Activated naive CD4-positive, alpha-beta T cell treated with anti-CD3 and anti-CD28 coated beads for 36 hours (primary cell): ENCODE results near the gene GPR89A. TPM values are rescaled to one million over a fixed set of nuclear protein-coding genes. Genes with fewer than 3 reads are reported as not detected.

ENCODE experiments used
- CTCF ChIA-PET: fragments of 350-600 bp; sonication (Branson Sonifier 250); formaldehyde crosslinking; loops from one replicate; lab custom pipeline; 2021; ENCODE audit warnings: antibody characterized with exemption; lab: Charles Lee
- DNase-seq: peaks from one replicate; pipeline ENCODE4 v3.0.0-alpha.2; 2020
- H3K27ac Mint-ChIP-seq: one replicate; pipeline ENCODE4 v1.8.0; 2021; ENCODE audit warnings: mild to moderate bottlenecking, mixed read lengths
- H3K27me3 Mint-ChIP-seq: one replicate; pipeline ENCODE4 v1.8.0; 2021; ENCODE audit warnings: low read depth, mixed read lengths
- H3K36me3 Mint-ChIP-seq: one replicate; pipeline ENCODE4 v1.8.0; 2021; ENCODE audit warnings: low read depth, mixed read lengths
- H3K4me1 Mint-ChIP-seq: one replicate; pipeline ENCODE4 v1.8.0; 2021; ENCODE audit warnings: low read depth, mixed read lengths
- H3K4me3 Mint-ChIP-seq: one replicate; pipeline ENCODE4 v1.8.0; 2021; ENCODE audit warnings: mild to moderate bottlenecking, moderate library complexity, mixed read lengths
- H3K9me3 Mint-ChIP-seq: one replicate; pipeline ENCODE4 v1.8.0; 2021; ENCODE audit warnings: mixed read lengths
- intact Hi-C: fragments of 100-400 bp; cut with micrococcal nuclease; formaldehyde crosslinking; loops from one replicate; pipeline ENCODE4 v1.15.1; 2023
- total RNA-seq, 2 experiments: library from RNA; stranded (reverse); gene quantifications; one replicate each; pipeline ENCODE4 v1.2.3, GENCODE V29; 2021

The GPR89A gene
- total RNA-seq, 2 experiments from 2014 or later: 18.0 to 19.4 TPM

DNA sequence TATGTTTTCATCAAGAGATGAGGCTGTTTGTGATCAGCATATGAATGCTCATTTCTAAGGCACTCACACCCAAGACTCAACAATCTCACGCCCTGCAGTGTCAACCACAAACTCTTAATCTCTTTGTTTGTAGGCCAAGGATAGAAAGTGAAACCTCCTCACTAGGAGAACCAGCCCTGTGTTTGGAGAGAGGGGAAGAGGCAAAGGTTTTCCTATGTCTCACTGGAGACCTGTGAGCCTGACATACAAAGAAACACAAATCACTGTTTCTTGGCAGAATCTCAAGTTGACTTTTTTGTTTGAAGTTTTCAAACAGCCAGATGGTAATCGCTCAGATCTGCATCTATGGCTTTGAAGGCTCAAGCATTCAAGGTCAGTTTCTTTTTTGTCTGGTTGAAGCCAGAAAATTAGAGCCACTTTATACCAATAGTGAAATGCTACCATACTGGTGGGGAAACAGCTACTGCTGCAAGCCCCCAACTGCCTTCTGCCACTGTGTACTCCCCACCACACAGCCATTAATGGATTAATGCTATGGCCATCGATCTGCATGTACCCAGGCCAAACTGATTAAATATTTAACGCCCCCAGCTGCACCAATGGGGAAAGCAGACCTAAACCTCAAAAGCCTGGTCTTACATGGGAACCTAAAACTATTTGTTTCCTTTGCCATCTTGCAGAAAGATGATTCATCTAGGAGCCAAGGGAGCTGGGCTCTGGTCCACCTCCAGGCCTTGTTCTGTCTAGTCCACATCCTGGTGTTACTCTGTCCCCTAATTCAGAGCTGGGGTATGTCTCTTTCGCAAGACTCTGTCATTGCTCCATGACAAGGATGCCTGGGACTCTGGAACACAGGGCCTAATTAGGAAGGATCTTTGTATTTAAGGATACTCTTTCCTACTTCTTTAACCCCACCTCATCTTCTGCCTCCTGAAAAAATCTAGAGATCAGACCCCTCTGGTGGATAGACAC is 83.1 kb downstream of the GPR89A start:
- Mint-ChIP-seq H3K27me3 (no peaks in the 10 kb centered on the region), H3K4me3 (no peak overlapping the region), H3K27ac (no peak overlapping the region), H3K4me1 (peaks cover 22% of the 10 kb centered on the region), H3K36me3 (no peaks in the 10 kb centered on the region), H3K9me3 (no peaks in the 10 kb centered on the region)
- CTCF ChIA-PET: interaction anchor here (1.2 to 5.4 kb wide), 3 partner anchors 9 to 30 kb away, joined by 4 to 26 read pairs (median 5); partner anchors contain the start of gene CD160
- DNase-seq: peak; percentile 65
- intact Hi-C loops: no loop called here

DNA sequence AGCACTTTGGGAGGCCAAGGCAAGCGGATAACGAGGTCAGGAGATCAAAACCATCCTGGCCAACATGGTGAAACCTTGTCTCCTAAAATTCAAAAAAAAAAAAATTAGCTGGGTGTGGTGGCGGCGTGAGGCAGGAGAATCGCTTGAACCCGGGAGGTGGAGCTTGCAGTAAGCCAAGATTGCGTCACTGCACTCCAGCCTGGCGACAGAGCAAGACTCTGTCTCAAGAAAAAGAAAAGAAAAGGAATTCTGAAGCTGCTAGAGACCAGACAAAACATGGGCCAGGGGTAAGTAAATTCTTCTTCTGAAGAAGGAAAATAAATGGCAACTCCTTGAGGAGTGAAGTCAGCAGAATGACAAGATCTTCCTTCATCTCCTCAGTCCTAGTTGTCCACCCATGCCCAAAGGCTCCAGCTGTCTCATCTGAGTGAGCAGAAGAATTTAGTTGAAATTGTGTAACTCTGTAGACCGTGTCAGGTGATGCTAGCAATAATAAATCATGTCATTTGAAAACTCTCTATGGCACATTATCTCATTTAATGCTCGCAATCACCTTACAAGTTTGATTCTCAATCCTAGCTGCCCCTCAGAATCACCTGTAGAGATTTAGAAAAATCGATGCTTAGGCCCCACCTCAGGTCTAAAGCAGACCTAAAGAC is 85.1 kb downstream of the GPR89A start:
- DNase-seq: no peak
- H3K27me3 Mint-ChIP-seq: no peaks in the 10 kb centered on the region
- no peaks in the 10 kb centered on the region for H3K9me3 Mint-ChIP-seq
- H3K4me1 Mint-ChIP-seq: peaks cover 22% of the 10 kb centered on the region
- H3K4me3 Mint-ChIP-seq: no peak overlapping the region
- CTCF ChIA-PET: interaction anchor here (1.1 to 5.4 kb wide), 2 partner anchors 11 to 28 kb away, joined by 3 to 26 read pairs; no protein-coding TSS in a partner anchor
- H3K36me3 Mint-ChIP-seq: no peaks in the 10 kb centered on the region
- no peak overlapping the region for H3K27ac Mint-ChIP-seq
- intact Hi-C loops: no loop called here

DNA sequence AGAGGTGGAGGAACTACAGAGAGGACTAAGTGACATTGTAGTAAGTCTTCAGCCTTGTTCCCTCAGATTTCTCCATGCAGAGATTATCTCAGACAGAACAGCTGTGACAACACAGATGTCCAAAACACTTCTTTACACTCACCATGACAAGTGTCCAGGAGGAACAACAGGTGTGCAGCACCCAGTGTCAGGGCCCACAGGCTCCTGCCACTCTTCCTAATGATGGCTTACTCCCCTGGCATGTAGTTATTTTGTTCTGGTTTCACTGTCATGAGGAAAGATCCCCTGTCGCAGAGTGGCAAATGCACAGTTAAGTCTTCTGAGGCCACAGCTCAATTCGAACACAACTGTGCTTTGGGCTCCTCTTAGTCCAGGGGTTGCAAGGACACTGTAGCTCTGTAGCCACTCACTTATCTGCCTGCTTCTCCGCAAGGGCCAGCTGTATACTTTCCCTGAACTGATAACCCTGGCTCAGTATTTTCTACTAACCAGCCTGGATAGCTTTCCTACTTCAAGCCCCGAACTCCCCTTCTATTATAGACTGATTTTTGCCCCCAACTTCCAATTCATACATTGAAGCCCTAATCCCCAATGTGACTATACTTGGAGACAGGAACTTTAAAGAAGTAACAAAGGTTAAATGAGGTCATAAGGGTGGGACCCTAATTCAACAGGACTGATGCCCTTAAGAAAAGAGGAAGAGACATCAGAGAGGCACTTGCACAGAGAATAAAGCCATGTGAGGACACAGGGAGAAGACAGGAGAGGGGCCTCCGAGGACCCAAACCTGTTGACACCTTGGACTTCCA is 88.2 kb downstream of the GPR89A start:
- Mint-ChIP-seq H3K4me1 (peaks cover under 1% of the 10 kb centered on the region), H3K27me3 (no peaks in the 10 kb centered on the region), H3K27ac (no peak overlapping the region), H3K4me3 (no peak overlapping the region), H3K36me3 (no peaks in the 10 kb centered on the region), H3K9me3 (no peaks in the 10 kb centered on the region)
- intact Hi-C loops: no loop called here
- CTCF ChIA-PET: no interaction called here
- no peak for DNase-seq

DNA sequence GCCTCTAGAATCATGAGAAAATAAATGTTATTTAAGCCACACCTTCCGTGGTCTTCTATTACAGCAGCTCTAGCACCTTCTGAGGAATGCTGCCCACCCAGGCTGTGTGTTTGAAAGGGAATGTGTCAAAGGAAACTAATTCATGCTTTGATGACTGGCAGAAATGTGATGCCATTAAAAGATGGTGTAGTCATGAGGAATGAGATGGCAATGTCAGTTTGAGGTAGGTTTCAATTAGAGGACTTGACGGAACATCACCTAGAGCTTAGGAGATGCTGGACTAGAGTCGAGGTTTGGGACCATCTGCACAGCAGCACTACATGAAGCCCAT is 88.8 kb downstream of the GPR89A start:
- Mint-ChIP-seq H3K27me3 (no peaks in the 10 kb centered on the region), H3K9me3 (no peaks in the 10 kb centered on the region), H3K4me3 (no peak overlapping the region), H3K4me1 (no peaks in the 10 kb centered on the region), H3K27ac (no peak overlapping the region), H3K36me3 (no peaks in the 10 kb centered on the region)
- intact Hi-C loops: no loop called here
- DNase-seq: no peak
- CTCF ChIA-PET: no interaction called here

DNA sequence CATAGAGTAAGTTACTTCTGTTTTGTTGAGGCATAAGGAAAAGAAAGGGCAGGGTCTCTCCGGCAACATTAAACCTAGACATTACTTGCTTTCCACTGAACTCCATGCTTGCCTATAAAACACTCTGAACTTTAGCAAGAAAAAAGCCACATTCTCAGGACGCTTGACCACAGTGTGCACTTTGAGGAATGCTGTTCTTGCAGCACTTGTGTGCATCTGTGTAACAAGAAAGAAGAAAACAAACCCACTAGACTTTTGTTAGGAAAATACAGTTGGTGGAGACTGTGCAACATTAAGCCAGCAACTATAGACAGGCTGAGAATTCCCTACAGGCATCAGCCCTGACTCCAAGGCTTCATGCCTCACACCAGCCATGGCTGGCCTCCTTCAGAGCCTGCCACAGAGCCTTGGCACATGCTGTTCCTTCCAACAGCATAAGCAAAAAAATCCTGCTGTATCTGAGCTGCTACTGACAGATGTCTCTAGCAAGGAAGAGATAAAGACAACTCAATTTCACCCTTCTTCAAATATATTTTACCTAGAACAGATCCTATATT is 93.6 kb downstream of the GPR89A start:
- Mint-ChIP-seq H3K36me3 (no peaks in the 10 kb centered on the region), H3K4me1 (no peaks in the 10 kb centered on the region)
- intact Hi-C loops: no loop called here

DNA sequence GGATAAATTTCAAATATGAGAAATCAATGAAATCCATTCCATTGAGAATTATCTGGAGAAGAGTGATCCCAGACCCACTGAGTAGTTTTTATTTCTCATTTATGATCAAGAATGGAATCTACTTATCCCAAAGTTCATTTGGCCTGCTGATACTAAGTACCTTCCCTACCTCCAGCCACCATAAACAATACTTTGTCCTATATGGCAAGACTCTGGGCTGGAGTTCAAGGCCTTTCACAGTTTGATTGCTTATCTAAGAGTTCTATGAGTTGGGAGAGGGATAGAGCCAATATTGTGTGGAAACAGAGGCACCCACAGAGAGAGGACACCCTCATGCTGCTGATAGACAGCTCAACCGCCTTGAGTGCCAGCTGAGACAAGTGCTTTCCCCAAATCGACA is 94.3 kb downstream of the GPR89A start:
- intact Hi-C loops: no loop called here
- no peaks in the 10 kb centered on the region for H3K36me3 Mint-ChIP-seq

More for the DNA sequence above, 93.6 kb downstream of the GPR89A start:
- Mint-ChIP-seq H3K27ac (no peak overlapping the region), H3K4me3 (no peak overlapping the region), H3K9me3 (no peaks in the 10 kb centered on the region), H3K27me3 (no peaks in the 10 kb centered on the region)
- DNase-seq: no peak
- CTCF ChIA-PET: no interaction called here

DNA sequence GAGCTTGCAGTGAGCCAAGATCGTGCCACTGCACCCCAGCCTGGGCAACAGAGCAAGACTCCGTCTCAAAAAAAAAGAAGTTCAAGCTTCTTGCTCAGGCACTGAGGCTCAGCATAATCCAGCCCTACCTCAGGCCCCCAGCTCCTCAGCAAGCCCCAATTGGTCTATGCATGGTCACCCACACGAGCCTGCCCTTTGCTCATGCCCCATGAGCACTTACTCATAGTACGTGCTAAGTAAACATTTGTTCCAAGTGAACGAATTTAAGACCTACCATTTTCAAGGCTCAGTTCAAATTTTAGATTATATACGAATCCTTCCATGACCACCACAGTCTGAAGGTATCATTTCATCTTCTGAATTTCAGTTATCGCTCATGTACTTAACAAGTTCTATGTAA is 95.0 kb downstream of the GPR89A start:
- DNase-seq: no peak
- intact Hi-C loops: no loop called here
- no peak overlapping the region for H3K4me3 Mint-ChIP-seq
- CTCF ChIA-PET: no interaction called here
- no peaks in the 10 kb centered on the region for H3K9me3 Mint-ChIP-seq
- no peak overlapping the region for H3K27ac Mint-ChIP-seq
- no peaks in the 10 kb centered on the region for H3K36me3 Mint-ChIP-seq
- no peaks in the 10 kb centered on the region for H3K27me3 Mint-ChIP-seq
- no peaks in the 10 kb centered on the region for H3K4me1 Mint-ChIP-seq

More for the DNA sequence above, 94.3 kb downstream of the GPR89A start:
- Mint-ChIP-seq H3K9me3 (no peaks in the 10 kb centered on the region), H3K4me1 (no peaks in the 10 kb centered on the region), H3K27ac (no peak overlapping the region), H3K27me3 (no peaks in the 10 kb centered on the region), H3K4me3 (no peak overlapping the region)
- CTCF ChIA-PET: no interaction called here
- DNase-seq: no peak

DNA sequence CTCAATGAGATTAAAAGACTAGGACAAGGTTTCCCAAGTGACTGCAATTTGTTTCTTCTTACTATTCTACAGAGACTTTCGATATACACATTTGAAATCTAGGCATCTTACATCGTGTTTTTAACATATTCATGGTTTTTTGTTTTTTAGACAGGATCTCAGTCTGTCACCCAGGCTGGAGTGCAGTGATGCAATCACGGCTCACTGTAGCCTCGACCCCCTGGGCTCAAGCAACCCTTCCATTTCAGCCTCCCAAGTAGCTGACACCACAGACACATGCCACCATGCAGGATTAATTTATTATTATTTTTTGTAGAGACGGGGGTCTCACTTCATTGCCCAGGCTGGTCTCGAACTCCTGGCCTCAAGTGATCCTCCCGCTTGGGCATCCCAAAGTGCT is 97.8 kb downstream of the GPR89A start:
- no peak for DNase-seq
- Mint-ChIP-seq H3K4me3 (no peak overlapping the region), H3K27me3 (no peaks in the 10 kb centered on the region), H3K4me1 (no peaks in the 10 kb centered on the region), H3K36me3 (no peaks in the 10 kb centered on the region), H3K27ac (no peak overlapping the region), H3K9me3 (no peaks in the 10 kb centered on the region)
- intact Hi-C loops: no loop called here
- CTCF ChIA-PET: interaction anchor here (2.0 kb wide), 1 partner anchor 15 kb away, joined by 8 read pairs; no protein-coding TSS in a partner anchor

DNA sequence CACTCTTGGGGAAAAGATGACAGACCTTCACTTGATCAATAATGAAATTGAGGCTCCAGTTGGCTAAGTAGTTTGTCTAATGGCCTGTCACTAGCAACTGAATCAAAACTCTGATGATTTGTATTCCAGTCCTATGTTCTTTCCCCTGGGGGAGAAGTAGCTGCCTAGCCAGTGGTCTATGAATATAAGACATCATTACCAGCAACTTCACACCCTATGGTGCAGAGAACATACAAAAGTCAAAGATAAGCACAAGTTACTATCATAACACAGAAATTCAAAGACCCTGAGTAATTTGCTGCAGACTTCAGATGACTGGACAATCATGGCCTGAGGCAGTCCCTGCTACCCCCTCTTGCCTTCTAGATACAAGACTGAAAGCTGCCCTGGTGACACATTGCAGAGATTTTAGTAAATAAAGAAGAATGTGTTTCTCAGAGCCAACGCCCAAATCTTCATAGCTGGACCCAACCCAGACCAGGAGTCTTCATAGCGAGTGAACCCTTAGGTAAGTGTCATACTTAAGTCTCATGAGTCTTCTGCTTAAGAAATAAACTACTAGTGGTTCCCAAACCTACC is 98.4 kb downstream of the GPR89A start:
- Mint-ChIP-seq H3K36me3 (no peaks in the 10 kb centered on the region), H3K27ac (no peak overlapping the region), H3K4me3 (no peak overlapping the region), H3K4me1 (no peaks in the 10 kb centered on the region), H3K27me3 (no peaks in the 10 kb centered on the region), H3K9me3 (no peaks in the 10 kb centered on the region)
- no peak for DNase-seq
- intact Hi-C loops: no loop called here
- CTCF ChIA-PET: interaction anchor here (2.0 kb wide), 1 partner anchor 14 kb away, joined by 8 read pairs; no protein-coding TSS in a partner anchor

DNA sequence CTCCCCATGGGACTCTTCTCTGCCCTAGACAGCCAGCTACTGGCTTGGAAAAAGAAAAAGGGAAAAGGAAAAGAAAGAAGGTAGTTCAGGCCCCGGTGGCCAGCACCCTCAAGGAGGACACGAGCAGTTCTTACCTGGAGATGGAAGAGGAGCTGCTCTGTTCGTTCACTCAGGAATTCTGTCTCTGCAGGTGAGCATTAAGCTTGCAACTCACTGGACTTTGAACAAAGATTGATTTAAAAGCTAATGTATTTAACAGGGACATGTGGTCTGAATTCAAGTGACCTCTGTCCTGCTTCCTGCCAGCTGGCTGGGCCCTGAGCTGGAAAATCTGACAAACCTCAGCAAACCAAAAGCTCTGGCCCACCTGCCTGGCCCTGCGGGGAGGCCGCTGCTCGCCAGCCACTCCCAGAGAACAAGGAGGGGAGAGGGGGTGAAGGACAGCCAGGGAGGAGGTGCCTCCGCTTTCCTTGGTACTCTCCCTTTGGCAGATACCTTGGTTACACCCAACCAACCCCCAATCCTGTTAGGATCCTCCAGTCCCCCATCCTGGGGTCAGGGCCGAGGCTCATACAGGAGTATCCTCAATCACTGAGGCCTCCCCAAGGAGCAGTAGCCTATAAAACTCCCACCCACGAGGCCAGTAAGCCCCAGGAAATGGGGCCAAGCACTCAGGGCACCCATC is 99.5 kb downstream of the GPR89A start, which contains the start of gene PDZK1:
Gene PDZK1, minus strand, starts transcription at position 186 of the 685 bp plus-strand sequence. CDS start 19,347 bp downstream, outside the sequence.
- CTCF ChIA-PET: interaction anchor here (2.0 kb wide), 1 partner anchor 13 kb away, joined by 8 read pairs; no protein-coding TSS in a partner anchor
- no peaks in the 10 kb centered on the region for H3K9me3 Mint-ChIP-seq

DNA sequence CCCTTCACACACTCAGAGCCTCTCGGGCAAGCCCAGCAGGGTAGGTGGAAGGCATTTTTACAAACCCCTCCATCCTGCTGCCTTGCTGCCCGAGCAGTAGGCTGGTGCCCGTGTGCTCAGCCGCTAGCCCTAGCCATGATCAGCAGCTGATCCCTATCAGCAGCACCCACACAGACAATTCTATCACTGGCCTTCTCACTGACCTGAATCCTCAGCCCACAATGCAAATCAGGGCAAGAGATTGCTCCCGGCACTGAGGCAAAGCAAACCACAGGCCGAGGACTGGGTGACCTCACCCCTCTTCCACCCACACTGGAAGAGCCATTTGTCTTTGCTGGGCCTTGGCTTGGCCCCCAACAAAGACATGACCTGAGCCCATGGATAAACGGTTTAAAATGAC is 100.3 kb downstream of the GPR89A start:
- H3K4me1 Mint-ChIP-seq: no peaks in the 10 kb centered on the region
- no peak overlapping the region for H3K4me3 Mint-ChIP-seq
- CTCF ChIA-PET: no interaction called here
- H3K36me3 Mint-ChIP-seq: no peaks in the 10 kb centered on the region
- no peaks in the 10 kb centered on the region for H3K9me3 Mint-ChIP-seq
- intact Hi-C loops: no loop called here
- H3K27me3 Mint-ChIP-seq: no peaks in the 10 kb centered on the region
- no peak overlapping the region for H3K27ac Mint-ChIP-seq
- DNase-seq: no peak

More for the DNA sequence above, 99.5 kb downstream of the GPR89A start, which contains the start of gene PDZK1:
- H3K4me1 Mint-ChIP-seq: no peaks in the 10 kb centered on the region
- no peak within 1 kb of the TSS for H3K4me3 Mint-ChIP-seq
- no peaks in the 10 kb centered on the region for H3K36me3 Mint-ChIP-seq
- no peak within 1 kb of the TSS for H3K27ac Mint-ChIP-seq
- H3K27me3 Mint-ChIP-seq: no peaks in the 10 kb centered on the region
- DNase-seq: no peak
- intact Hi-C loops: no loop called here
